Epithelial cell of proximal tubule (primary cell): Measurements from ENCODE around the gene CCNQ. TPM values are rescaled to one million over a fixed set of nuclear protein-coding genes. Genes with fewer than 3 reads are reported as not detected.

Experiments used
- DNase-seq: peaks from one replicate; pipeline ENCODE4 v3.0.0-alpha.2; 2011; ENCODE audit warnings: low read depth
- H3K4me3 ChIP-seq: 2 replicates; pipeline ENCODE4 v1.5.1; 2011; ENCODE audit warnings: low read depth, mild to moderate bottlenecking, low read length
- CTCF ChIP-seq: conservative IDR thresholded peaks from 2 replicates; pipeline ENCODE4 v1.5.1; 2012; ENCODE audit warnings: low read depth, mild to moderate bottlenecking, low read length
- total RNA-seq: library from RNA; depleted of rRNA; stranded (reverse); fragments of >200 nt; gene quantifications from 2 replicates; pipeline ENCODE4 v1.2.3, GENCODE V29; 2015

CCNQ gene
- total RNA-seq, 1 donor from 2014 or later: 31.4 TPM

- no peak for DNase-seq
- no peak for TF ChIP-seq CTCF
- H3K4me3 ChIP-seq: no peak overlapping the region
Measured at GRCh38 chrX:153625271-153626024, 26.5 kb upstream of the CCNQ start.

- no peak for TF ChIP-seq CTCF
- no peak overlapping the region for H3K4me3 ChIP-seq
- DNase-seq: no peak
Measured at GRCh38 chrX:153624196-153625091, 25.5 kb upstream of the CCNQ start.

GRCh38 chrX:153623310-153624029 is 24.5 kb upstream of the CCNQ start:
- H3K4me3 ChIP-seq: no peak overlapping the region
- DNase-seq: no peak
- no peak for TF ChIP-seq CTCF

DNA sequence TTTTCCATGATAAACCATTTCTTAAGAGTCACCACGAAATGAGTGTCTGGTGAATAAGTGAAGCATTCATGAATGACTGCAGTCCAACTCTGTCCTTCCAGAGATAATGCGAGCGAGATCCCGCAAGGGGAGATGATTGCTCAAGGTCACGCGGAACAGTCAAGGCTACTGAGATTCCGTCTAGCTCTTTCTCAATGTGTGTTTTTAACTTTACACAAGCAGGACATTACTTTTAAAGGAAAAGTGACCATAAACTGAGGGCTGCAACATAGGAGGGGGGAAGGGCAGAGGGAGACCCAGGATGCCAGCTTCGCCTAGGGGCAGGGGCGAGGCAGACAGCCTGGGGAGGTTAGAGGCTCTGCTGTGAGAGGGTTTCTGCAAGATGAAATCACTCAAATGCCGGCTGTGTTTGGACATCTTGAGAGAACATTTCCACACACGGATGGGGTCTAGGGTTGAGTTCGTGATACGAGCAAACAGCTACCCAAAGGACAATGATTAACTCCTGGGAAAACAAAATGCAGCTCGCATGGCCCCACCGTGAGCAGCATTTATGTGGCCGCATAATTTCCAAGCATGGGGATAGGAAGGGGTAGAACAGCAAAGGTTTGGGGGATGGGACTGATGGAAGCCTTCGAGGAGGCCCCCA is 23.8 kb upstream of the CCNQ start:
- H3K4me3 ChIP-seq: no peak overlapping the region
- DNase-seq: no peak
- no peak for TF ChIP-seq CTCF

DNA sequence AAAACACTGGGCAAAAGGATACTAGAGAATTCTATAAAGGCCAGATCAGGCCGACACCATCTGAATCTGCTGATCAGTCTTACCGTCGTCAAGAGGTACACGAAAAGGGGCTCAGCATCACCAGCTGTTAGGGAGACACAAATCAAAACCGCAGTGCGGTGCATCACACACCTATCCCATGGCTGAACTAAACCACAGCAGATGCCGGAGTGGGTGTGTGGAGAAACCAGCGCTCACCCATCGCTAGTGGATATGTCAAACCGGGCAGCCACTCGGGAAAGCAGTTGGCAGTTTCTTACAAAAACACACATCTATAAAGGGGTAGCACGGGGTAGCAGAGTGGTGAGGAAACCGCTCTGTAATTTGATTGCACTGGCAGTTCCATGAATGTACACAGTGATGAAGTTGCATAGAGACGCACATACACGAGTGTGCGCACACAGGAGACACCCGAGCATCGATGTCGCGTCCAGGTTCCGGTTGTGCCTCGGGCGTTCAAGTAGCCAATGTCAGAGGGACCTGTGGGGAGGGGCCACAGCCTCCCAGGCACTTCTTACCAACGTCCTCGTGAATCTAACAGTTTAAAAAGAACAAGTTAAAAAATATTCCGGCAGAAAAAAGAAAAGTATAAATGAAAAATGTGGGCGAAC is 23.1 kb upstream of the CCNQ start:
- DNase-seq: no peak
- H3K4me3 ChIP-seq: no peak overlapping the region
- TF ChIP-seq CTCF: no peak

DNA sequence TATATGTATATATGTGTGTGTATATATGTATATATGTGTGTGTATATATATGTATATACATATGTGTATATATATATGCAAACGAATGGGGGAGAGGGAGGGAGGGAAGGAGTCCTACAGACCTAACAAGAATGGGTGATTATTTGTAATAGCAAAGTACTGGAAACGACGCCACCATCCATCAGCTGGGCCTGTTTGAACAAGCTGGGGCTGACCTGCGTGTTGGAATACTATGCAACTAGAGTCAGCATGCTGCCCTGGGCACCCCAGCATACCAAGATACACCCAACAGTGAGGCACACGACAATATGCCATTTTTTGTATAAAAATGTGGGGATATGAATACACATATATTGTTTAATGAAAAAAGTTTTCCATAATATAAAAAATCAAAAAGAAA is 21.6 kb upstream of the CCNQ start:
- no peak for DNase-seq
- TF ChIP-seq CTCF: no peak
- no peak overlapping the region for H3K4me3 ChIP-seq
